Right cardiac atrium (tissue), 5 donors: Measurements from ENCODE around the gene NES. TPM values are rescaled to one million over a fixed set of nuclear protein-coding genes. Genes with fewer than 3 reads are reported as not detected.
"Not testable (repeated sequence)": the region's sequence is repeated elsewhere in the genome, so short reads cannot be mapped to it uniquely, and the experiment has no call there.

Experiments
- ATAC-seq, 2 donors: fragments of 200-7000 bp; cut with Tn5 transposase; one replicate each; pipeline versions ENCODE4 v1.8.0 to v1.9.1; 2020; ENCODE audit warnings: moderate library complexity in 2 of 2, mild to moderate bottlenecking in 1 of 2
- DNase-seq, 3 donors: peaks; one replicate each; pipeline ENCODE4 v3.0.0-alpha.2; 2020
- H3K27ac ChIP-seq: one replicate; pipeline ENCODE4 v1.5.1; 2013; ENCODE audit warnings: mild to moderate bottlenecking, low read length, control low read depth, moderate library complexity
- H3K27me3 ChIP-seq: one replicate; pipeline ENCODE4 v1.6.1; 2013; ENCODE audit not compliant: control insufficient read depth, insufficient read depth
- H3K4me1 ChIP-seq: one replicate; pipeline ENCODE4 v1.6.1; 2013; ENCODE audit warnings: low read length; ENCODE audit not compliant: control insufficient read depth, insufficient read depth
- H3K4me3 ChIP-seq: one replicate; pipeline ENCODE4 v1.5.1; 2013; ENCODE audit warnings: low read length, control low read depth
- H3K9me3 ChIP-seq: one replicate; pipeline ENCODE4 v1.6.1; 2013; ENCODE audit warnings: low read length; ENCODE audit not compliant: control insufficient read depth
- WGBS: extraction: QIAGEN DNeasy Blood & Tissue Kit; methylation state at CpG from one replicate; pipeline ENCODE4 v1.1.7; 2013; 5-methylcytosine and 5-hydroxymethylcytosine counted together
- intact Hi-C, 4 donors: fragments of 100-400 bp; cut with DNase I; formaldehyde crosslinking; loops; one replicate each; pipeline versions ENCODE4 v1.11.0 to v1.14.0; 2022 to 2023
- polyA plus RNA-seq: library from polyadenylated mRNA; stranded (reverse); fragments of 200-250 nt; gene quantifications from one replicate; pipeline ENCODE4 v1.2.3, GENCODE V29; 2013
- total RNA-seq, 4 donors: library from RNA; stranded (reverse); fragmentation: NEBNext Ultra II Directional; extraction: Animal tissue kit (Norgen Biotek cat#: 25700); gene quantifications; one replicate each; pipeline ENCODE4 v1.2.1, GENCODE V29; 2021
- donor health status: healthy with polysubstance abuse.
- donor health status: DM: no; HTN: yes; CAD: no.
- donor health status: DM: no; HTN: no; CAD: no.
- donor health status: DM: no; HTN: yes; CAD: no; lungs with severe emphysema.
- donor health status: DM: yes; HTN: yes; CAD: no.

The NES gene
- total and polyA plus RNA-seq, 5 donors = 146 to 282 (median 189) TPM

- no peak for DNase-seq
- Histone ChIP-seq H3K27me3 (no peaks in the 10 kb centered on the region), H3K27ac (no peak overlapping the region), H3K9me3 (no peaks in the 10 kb centered on the region), H3K4me3 (no peak overlapping the region), H3K4me1 (no peaks in the 10 kb centered on the region)
- ATAC-seq = no peak
- WGBS = 61% methylated on average over 7 of the region's 7 CpGs
- intact Hi-C loops = no loop called here
These were observed 34.0 kb downstream of the NES start for GRCh38 chr1:156643049-156643777.

DNA sequence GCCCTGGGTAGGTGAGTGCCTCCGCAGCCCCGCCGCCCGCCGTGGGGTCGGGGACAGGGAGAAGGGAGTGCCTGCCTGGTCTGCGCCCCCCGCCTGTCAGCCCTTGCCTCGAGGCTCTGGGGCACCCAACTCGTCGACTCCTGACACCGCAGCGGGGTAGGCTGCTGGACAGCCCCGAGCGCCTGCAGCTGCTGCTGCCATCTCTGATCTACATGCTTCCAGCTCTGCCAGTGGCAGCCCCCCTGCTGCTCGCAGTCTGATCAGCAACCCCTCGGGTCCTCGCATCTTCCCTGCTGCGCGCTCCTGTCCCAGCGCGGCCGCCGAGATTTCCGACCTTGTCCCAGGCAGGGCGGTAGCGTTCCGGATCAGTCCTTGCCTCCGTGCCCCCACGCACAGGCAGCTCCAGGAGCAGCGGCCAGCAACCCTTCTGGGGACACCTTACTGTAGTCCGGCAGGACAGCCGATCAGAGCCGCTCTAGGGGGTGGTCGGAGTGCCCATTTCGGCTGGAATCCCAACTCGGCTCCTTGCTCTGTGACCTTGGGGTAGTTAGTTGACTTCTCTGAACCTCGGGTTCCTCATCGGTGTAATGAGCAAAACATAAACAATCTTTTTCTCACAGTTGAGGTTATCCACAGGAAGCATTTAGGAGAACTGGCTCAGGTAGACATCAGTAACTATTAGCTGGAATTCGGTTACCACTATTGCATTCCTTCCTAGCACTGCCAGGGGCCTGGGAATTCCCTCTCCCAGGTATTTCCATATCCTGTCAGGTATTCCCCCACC lies 34.8 kb downstream of the NES start:
- H3K27ac ChIP-seq = no peak overlapping the region
- no peaks in the 10 kb centered on the region for H3K4me1 ChIP-seq
- intact Hi-C loops = no loop called here
- peak overlapping the region; percentile 56 for H3K4me3 ChIP-seq
- peak; percentile 17 to 20 for ATAC-seq
- DNase-seq = no peak
- no peaks in the 10 kb centered on the region for H3K9me3 ChIP-seq
- no peaks in the 10 kb centered on the region for H3K27me3 ChIP-seq
- 16% methylated on average over 40 of the region's 40 CpGs for WGBS

GRCh38 chr1:156641761-156642264 lies 35.4 kb downstream of the NES start, which contains the start of gene BCAN:
BCAN (plus strand) TSS chr1:156642117; CDS start chr1:156646055, 3,938 bp downstream.
- H3K9me3 ChIP-seq = no peaks in the 10 kb centered on the region
- peak within 1 kb of the TSS; percentile 56 for H3K4me3 ChIP-seq
- ATAC-seq (peak; percentile 58 to 65), DNase-seq (no peak)
- under 1% methylated on average over 46 of the region's 46 CpGs for WGBS
- H3K27me3 ChIP-seq = no peaks in the 10 kb centered on the region
- no peaks in the 10 kb centered on the region for H3K4me1 ChIP-seq
- no peak within 1 kb of the TSS for H3K27ac ChIP-seq
- intact Hi-C loops = no loop called here

DNA sequence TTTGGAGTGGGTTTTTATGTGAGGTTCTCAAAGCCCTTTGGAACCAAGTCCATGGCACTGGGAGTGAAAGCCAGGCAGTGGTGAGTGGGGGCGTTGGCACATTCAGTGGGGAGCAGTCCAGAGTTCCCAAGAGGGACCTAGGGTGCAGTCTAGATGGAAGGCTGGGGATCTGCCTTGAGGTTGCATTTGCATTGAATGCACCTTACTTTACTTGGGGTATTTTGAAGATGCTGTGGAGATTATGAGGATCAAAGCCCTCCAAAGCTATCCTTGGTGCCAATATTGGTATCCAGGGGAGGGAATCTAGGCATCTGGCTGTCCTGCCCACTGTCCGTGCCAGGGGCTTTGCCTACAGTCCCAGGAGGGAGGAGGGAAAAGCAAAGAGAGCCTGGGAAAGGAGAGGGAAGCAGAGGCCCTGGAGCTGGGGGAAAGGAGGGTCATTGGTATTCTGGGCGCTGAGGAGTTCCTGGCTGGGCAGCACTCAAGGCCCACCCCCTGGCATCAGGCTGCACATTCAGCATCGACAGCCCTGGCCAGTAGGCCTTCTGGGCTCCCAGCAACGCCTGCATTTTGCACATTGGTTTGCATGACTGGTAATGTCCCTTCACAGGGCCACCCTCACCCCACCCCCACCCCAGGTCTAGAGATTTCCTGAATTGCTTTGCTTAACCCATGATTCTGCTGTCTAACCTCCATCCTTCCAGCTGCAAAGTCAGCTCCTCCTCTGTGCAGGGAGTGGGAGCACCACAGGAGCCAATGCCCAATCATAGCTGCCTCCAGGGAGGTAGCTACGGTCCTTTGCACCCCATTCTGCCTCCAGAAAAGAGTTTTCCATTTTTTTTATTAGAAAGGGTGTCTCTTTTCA lies 36.1 kb downstream of the NES start:
- H3K27ac ChIP-seq = no peak overlapping the region
- no peaks in the 10 kb centered on the region for H3K4me1 ChIP-seq
- no peaks in the 10 kb centered on the region for H3K9me3 ChIP-seq
- intact Hi-C loops = no loop called here
- no peak for ATAC-seq
- no peak overlapping the region for H3K4me3 ChIP-seq
- no peaks in the 10 kb centered on the region for H3K27me3 ChIP-seq
- DNase-seq = no peak
- 40% methylated on average over 6 of the region's 6 CpGs for WGBS

- WGBS = 63% methylated on average over 6 of the region's 6 CpGs
- ATAC-seq = no peak
- no peaks in the 10 kb centered on the region for H3K27me3 ChIP-seq
These were observed 37.6 kb downstream of the NES start for GRCh38 chr1:156639601-156640101.

GRCh38 chr1:156638189-156638985 lies 38.8 kb downstream of the NES start:
- intact Hi-C loops = no loop called here
- H3K4me3 ChIP-seq = no peak overlapping the region
- H3K27ac ChIP-seq = no peak overlapping the region
- DNase-seq (no peak), ATAC-seq (no peak)
- H3K27me3 ChIP-seq = no peaks in the 10 kb centered on the region
- WGBS = 47% methylated on average over 8 of the region's 8 CpGs
- no peaks in the 10 kb centered on the region for H3K9me3 ChIP-seq
- no peaks in the 10 kb centered on the region for H3K4me1 ChIP-seq

More at GRCh38 chr1:156639601-156640101, 37.6 kb downstream of the NES start:
- H3K27ac ChIP-seq = no peak overlapping the region
- H3K4me3 ChIP-seq = no peak overlapping the region
- no peaks in the 10 kb centered on the region for H3K9me3 ChIP-seq
- H3K4me1 ChIP-seq = no peaks in the 10 kb centered on the region
- no peak for DNase-seq
- intact Hi-C loops = no loop called here

DNA sequence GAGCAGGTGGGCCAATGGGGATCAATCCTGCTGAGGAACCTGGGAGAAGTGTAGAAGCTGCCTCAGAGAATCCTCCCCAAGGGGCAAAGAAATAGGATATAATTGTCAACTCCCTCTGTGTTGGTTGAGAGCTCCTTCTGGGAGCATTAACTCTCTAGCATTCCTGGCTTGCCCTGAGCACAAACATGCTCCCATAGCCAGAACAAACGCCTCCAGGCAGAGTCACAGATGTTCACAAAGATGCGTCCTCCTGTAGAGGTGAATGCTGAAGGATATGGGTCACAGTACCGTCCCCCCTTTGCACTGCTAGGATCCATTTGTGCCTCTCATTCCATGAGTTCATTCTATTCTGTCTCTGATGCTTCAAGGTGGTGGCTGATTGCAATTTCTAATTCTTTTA lies 44.9 kb downstream of the NES start:
- intact Hi-C loops = no loop called here
- no peak overlapping the region for H3K4me3 ChIP-seq
- H3K9me3 ChIP-seq = no peaks in the 10 kb centered on the region
- H3K4me1 ChIP-seq = no peaks in the 10 kb centered on the region
- H3K27ac ChIP-seq = no peak overlapping the region
- WGBS = 63% methylated on average over 3 of the region's 3 CpGs
- ATAC-seq (no peak), DNase-seq (no peak)
- no peaks in the 10 kb centered on the region for H3K27me3 ChIP-seq

GRCh38 chr1:156631152-156631551 lies 46.1 kb downstream of the NES start:
- 48% methylated on average over 9 of the region's 9 CpGs for WGBS
- intact Hi-C loops, H3K9me3 ChIP-seq, H3K27ac ChIP-seq, DNase-seq, H3K27me3 ChIP-seq, H3K4me3 ChIP-seq, H3K4me1 ChIP-seq, ATAC-seq: not testable (repeated sequence)

DNA sequence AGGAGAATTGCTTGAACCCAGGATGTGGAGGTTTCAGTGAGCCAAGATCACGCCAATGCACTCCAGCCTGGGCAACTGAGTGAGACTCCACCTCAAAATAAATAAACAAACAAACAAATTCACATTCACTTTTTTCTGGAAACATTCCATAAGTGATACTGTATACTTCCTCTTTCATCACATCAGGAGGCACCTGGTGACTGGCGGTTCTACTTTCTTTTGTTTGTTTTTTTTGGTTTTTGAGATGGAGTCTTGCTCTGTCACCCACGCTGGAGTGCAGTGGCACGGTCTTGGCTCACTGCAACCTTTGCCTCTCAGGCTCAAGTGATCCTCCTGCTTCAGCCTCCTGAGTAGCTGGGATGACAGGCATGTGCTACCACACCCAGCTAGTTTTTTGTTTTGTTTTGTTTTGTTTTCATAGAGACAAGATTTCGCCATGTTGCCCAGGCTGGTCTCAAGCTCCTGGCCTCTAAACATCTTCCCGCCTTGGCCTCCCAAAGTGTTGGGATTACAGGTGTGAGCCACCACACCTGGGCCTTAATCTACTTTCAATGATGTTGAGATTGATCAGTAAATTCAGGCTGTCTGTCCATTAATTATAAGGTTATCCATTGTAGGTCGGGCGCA lies 47.3 kb downstream of the NES start:
- intact Hi-C loops = no loop called here
- Histone ChIP-seq H3K9me3 (no peaks in the 10 kb centered on the region), H3K4me3 (no peak overlapping the region), H3K27ac (no peak overlapping the region), H3K4me1 (no peaks in the 10 kb centered on the region), H3K27me3 (no peaks in the 10 kb centered on the region)
- 78% methylated on average over 8 of the region's 8 CpGs for WGBS
- DNase-seq (no peak), ATAC-seq (no peak)
